WTC11 (cell line): ENCODE measurements around the gene FNDC1.

Source experiments
- CTCF ChIP-seq: fragments of 200-600 bp; IDR thresholded peaks from 2 replicates; pipeline ENCODE4 v1.8.0; 2022; ENCODE audit warnings: antibody characterized with exemption
- ERG ChIP-seq: fragments of 250-450 bp; sonication (Bioruptor Pico); IDR thresholded peaks from 2 replicates; pipeline ENCODE4 v1.8.0; 2021; ENCODE audit warnings: mild to moderate bottlenecking
- FOXK1 ChIP-seq: sonication (generic); formaldehyde crosslinking; IDR thresholded peaks from 2 replicates; pipeline ENCODE4 v1.8.0; 2022; ENCODE audit warnings: mild to moderate bottlenecking, moderate library complexity, missing genetic modification reagents
- GABPB1 ChIP-seq: sonication (generic); formaldehyde crosslinking; IDR thresholded peaks from 2 replicates; pipeline ENCODE4 v1.8.1; 2023; ENCODE audit warnings: mild to moderate bottlenecking, missing genetic modification reagents
- MAX ChIP-seq: sonication (generic); formaldehyde crosslinking; IDR thresholded peaks from 2 replicates; pipeline ENCODE4 v1.8.0; 2022; ENCODE audit warnings: mild to moderate bottlenecking, missing genetic modification reagents
- RELA ChIP-seq: sonication (generic); formaldehyde crosslinking; IDR thresholded peaks from 2 replicates; pipeline ENCODE4 v1.8.1; 2022; ENCODE audit warnings: missing genetic modification reagents, mild to moderate bottlenecking, borderline replicate concordance
- STAT6 ChIP-seq: sonication (generic); formaldehyde crosslinking; conservative IDR thresholded peaks from 2 replicates; pipeline ENCODE4 v1.8.1; 2023; ENCODE audit warnings: mild to moderate bottlenecking, low read depth, missing genetic modification reagents, moderate library complexity
- ZBTB43 ChIP-seq: sonication (generic); formaldehyde crosslinking; IDR thresholded peaks from 2 replicates; pipeline ENCODE4 v1.8.1; 2023; ENCODE audit warnings: mild to moderate bottlenecking, missing genetic modification reagents

GRCh38 chr6:159234102-159234553, 64.9 kb downstream of the FNDC1 start:
- TF ChIP-seq RELA (CRISPR knock-in tag) (no peak), MAX (CRISPR knock-in tag) (no peak), GABPB1 (no peak), ZBTB43 (CRISPR knock-in tag) (no peak), STAT6 (CRISPR knock-in tag) (no peak), CTCF (no peak), FOXK1 (CRISPR knock-in tag) (no peak), ERG (CRISPR knock-in tag) (no peak)
